ENCODE measurements around the gene EID3. TPM values are rescaled to one million over a fixed set of nuclear protein-coding genes. Genes with fewer than 3 reads are reported as not detected.

The EID3 gene
- total and polyA plus RNA-seq, 10 of the 15 experiments (the other 5 are each of a cell fraction or from before 2014, with no cell fraction given), result 0.92 to 7.0 (median 4.3) TPM

DNA sequence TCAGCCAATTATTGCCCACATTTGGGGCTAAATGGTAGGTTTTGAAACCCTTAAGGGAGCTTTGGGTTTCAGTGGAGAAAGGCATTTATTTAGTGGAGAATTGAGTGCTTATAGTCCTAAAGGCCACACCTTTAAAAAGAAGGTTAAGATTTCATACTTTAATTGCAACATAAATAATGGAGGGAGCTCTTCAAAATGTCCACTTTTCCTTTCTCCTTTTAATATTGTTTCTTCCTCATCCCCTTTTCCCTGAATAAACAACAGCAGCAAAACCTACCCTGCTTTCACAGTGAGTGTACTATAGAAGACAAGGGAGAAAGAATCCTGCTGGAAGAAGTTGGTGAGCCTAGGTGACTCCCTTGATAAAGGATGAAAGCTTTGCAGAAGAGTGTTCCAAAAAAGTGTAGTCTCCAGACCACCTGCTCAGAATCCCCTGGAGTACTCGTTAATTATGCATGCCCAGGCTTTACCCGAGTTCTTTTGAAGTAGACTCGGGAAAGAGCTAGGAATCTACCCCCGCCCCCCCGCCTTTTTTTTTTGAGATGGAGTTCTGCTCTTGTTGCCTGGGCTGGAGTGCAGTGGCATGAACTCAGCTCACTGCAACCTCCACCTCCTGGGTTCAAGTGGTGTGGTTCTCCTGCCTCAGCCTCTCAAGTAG lies 11.5 kb upstream of the EID3 start:
- Histone ChIP-seq H3K4me2 (ENCODE audit: control insufficient read depth, insufficient read depth) (no peak overlapping the region; the same call in 1 of the 2 replicates), H3K27me3 (replicated peaks in 1 of 2; ENCODE audit: control insufficient read depth in 2 of 2, insufficient read depth in 2 of 2, low read length in 1 of 2) (no peaks in the 10 kb centered on the region), H3K36me3 (ENCODE audit: control insufficient read depth in 2 of 2, insufficient read depth in 2 of 2, low read length in 1 of 2) (peaks cover 7 to 24% of the 10 kb centered on the region in 2 experiments), H3K9me3 (replicated peaks; ENCODE audit: control insufficient read depth, insufficient read depth, low read length) (no peaks in the 10 kb centered on the region), H2AFZ (ENCODE audit: control insufficient read depth, low read depth, low read length) (no peak overlapping the region), H3K9ac (ENCODE audit: control insufficient read depth, insufficient read depth, low read length) (no peak overlapping the region), H3K4me3 (no peak overlapping the region; the same call in 1 of the 2 replicates), H3K79me2 (ENCODE audit: control insufficient read depth, insufficient read depth, low read length) (peaks cover 79% of the 10 kb centered on the region), H3K27ac (ENCODE audit: control insufficient read depth, insufficient read depth) (no peak overlapping the region), H4K20me1 (ENCODE audit: control insufficient read depth, insufficient read depth) (no peaks in the 10 kb centered on the region; the same call in 1 of the 2 replicates), H3K4me1 (ENCODE audit: control insufficient read depth, insufficient read depth, low read length) (no peaks in the 10 kb centered on the region; the same call in 1 of the 2 replicates)
- intact Hi-C loops (cut with micrococcal nuclease; ENCODE audit: unreplicated experiment) (no loop called here), in situ Hi-C loops (cut with MboI) (no loop called here)
- POLR2A ChIA-PET, result interaction anchor here (0.9 to 2.1 kb wide), 2 partner anchors 8 to 11 kb away, joined by 8 read pairs; partner anchors contain the start of gene EID3
- 57% methylated on average over 5 of the region's 5 CpGs for WGBS (ENCODE audit: insufficient coverage, insufficient replicate concordance, low lambda C conversion rate, missing lambda C conversion rate)
- FAIRE-seq (no peak), ATAC-seq (no peak), DNase-seq (ENCODE audit: low read depth, low spot score) (no peak)
- CTCF ChIA-PET, result interaction anchor here (0.7 to 1.6 kb wide), 3 partner anchors 10 to 15 kb away, joined by 3 to 5 read pairs (median 3); partner anchors contain the start of gene EID3
- no TSS peak for BruUV-seq (replicated peaks)
- SMC1A ChIA-PET (ENCODE audit: uncharacterized antibody, unreplicated experiment), result interaction anchor here (8.1 kb wide), 1 partner anchor 15 kb away, joined by 58 read pairs; no protein-coding TSS in a partner anchor
- RAD21 ChIA-PET (ENCODE audit: unreplicated experiment), result no interaction called here
- TF ChIP-seq TAF1 (IDR thresholded peaks at IDR 0.05; ENCODE audit: borderline replicate concordance, low read depth, low read length) (no peak), SMC3 (IDR thresholded peaks at IDR 0.05; ENCODE audit: borderline replicate concordance, low read length) (no peak), SPI1 (IDR thresholded peaks at IDR 0.05; ENCODE audit: borderline replicate concordance, insufficient read depth, low read depth, low read length) (no peak), MEF2A (IDR thresholded peaks at IDR 0.05; ENCODE audit: insufficient read depth, low read depth, low read length) (no peak), RCOR1 (conservative IDR thresholded peaks at IDR 0.05; ENCODE audit: low read depth, low read length) (no peak)
- TF ChIP-seq, protein P1, sequence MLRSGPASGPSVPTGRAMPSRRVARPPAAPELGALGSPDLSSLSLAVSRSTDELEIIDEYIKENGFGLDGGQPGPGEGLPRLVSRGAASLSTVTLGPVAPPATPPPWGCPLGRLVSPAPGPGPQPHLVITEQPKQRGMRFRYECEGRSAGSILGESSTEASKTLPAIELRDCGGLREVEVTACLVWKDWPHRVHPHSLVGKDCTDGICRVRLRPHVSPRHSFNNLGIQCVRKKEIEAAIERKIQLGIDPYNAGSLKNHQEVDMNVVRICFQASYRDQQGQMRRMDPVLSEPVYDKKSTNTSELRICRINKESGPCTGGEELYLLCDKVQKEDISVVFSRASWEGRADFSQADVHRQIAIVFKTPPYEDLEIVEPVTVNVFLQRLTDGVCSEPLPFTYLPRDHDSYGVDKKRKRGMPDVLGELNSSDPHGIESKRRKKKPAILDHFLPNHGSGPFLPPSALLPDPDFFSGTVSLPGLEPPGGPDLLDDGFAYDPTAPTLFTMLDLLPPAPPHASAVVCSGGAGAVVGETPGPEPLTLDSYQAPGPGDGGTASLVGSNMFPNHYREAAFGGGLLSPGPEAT (IDR thresholded peaks at IDR 0.05; ENCODE audit: low read depth), result no peak
- TF ChIP-seq, protein P2, sequence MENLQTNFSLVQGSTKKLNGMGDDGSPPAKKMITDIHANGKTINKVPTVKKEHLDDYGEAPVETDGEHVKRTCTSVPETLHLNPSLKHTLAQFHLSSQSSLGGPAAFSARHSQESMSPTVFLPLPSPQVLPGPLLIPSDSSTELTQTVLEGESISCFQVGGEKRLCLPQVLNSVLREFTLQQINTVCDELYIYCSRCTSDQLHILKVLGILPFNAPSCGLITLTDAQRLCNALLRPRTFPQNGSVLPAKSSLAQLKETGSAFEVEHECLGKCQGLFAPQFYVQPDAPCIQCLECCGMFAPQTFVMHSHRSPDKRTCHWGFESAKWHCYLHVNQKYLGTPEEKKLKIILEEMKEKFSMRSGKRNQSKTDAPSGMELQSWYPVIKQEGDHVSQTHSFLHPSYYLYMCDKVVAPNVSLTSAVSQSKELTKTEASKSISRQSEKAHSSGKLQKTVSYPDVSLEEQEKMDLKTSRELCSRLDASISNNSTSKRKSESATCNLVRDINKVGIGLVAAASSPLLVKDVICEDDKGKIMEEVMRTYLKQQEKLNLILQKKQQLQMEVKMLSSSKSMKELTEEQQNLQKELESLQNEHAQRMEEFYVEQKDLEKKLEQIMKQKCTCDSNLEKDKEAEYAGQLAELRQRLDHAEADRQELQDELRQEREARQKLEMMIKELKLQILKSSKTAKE (IDR thresholded peaks at IDR 0.05; ENCODE audit: low read depth, poor library complexity, severe bottlenecking), result no peak
- TF ChIP-seq, protein P3, sequence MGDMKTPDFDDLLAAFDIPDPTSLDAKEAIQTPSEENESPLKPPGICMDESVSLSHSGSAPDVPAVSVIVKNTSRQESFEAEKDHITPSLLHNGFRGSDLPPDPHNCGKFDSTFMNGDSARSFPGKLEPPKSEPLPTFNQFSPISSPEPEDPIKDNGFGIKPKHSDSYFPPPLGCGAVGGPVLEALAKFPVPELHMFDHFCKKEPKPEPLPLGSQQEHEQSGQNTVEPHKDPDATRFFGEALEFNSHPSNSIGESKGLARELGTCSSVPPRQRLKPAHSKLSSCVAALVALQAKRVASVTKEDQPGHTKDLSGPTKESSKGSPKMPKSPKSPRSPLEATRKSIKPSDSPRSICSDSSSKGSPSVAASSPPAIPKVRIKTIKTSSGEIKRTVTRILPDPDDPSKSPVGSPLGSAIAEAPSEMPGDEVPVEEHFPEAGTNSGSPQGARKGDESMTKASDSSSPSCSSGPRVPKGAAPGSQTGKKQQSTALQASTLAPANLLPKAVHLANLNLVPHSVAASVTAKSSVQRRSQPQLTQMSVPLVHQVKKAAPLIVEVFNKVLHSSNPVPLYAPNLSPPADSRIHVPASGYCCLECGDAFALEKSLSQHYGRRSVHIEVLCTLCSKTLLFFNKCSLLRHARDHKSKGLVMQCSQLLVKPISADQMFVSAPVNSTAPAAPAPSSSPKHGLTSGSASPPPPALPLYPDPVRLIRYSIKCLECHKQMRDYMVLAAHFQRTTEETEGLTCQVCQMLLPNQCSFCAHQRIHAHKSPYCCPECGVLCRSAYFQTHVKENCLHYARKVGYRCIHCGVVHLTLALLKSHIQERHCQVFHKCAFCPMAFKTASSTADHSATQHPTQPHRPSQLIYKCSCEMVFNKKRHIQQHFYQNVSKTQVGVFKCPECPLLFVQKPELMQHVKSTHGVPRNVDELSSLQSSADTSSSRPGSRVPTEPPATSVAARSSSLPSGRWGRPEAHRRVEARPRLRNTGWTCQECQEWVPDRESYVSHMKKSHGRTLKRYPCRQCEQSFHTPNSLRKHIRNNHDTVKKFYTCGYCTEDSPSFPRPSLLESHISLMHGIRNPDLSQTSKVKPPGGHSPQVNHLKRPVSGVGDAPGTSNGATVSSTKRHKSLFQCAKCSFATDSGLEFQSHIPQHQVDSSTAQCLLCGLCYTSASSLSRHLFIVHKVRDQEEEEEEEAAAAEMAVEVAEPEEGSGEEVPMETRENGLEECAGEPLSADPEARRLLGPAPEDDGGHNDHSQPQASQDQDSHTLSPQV (IDR thresholded peaks at IDR 0.05), result no peak
- TF ChIP-seq, protein P4, sequence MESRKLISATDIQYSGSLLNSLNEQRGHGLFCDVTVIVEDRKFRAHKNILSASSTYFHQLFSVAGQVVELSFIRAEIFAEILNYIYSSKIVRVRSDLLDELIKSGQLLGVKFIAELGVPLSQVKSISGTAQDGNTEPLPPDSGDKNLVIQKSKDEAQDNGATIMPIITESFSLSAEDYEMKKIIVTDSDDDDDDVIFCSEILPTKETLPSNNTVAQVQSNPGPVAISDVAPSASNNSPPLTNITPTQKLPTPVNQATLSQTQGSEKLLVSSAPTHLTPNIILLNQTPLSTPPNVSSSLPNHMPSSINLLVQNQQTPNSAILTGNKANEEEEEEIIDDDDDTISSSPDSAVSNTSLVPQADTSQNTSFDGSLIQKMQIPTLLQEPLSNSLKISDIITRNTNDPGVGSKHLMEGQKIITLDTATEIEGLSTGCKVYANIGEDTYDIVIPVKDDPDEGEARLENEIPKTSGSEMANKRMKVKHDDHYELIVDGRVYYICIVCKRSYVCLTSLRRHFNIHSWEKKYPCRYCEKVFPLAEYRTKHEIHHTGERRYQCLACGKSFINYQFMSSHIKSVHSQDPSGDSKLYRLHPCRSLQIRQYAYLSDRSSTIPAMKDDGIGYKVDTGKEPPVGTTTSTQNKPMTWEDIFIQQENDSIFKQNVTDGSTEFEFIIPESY (IDR thresholded peaks at IDR 0.05), result no peak

All from GM12878 (cell line).